ACHN (cell line): ENCODE measurements around the gene BST1.
A peak's percentile ranks its signal among the peaks of the same experiment; 100 is the strongest.

ENCODE experiments used
- DNase-seq: peaks from one replicate; pipeline ENCODE4 v3.0.0-alpha.2; 2015
- in situ Hi-C: cut with HindIII; loops from 2 replicates; pipeline ENCODE4 v1.10.0; 2017; ENCODE audit warnings: low sequenced_read_pairs, low pct_ligation_motif_present, low pct_unique_long_range_greater_than_20kb

Gene BST1

GRCh38 chr4:15674926-15675325, 27.9 kb upstream of the BST1 start:
- in situ Hi-C loops, result no loop called here
- no peak for DNase-seq

- in situ Hi-C loops, result no loop called here
- DNase-seq, result no peak
Measured at GRCh38 chr4:15675356-15675755, 27.5 kb upstream of the BST1 start.

- in situ Hi-C loops, result no loop called here
- no peak for DNase-seq
Measured at GRCh38 chr4:15676039-15676438, 26.8 kb upstream of the BST1 start.

GRCh38 chr4:15676899-15677298, 26.0 kb upstream of the BST1 start:
- in situ Hi-C loops, result no loop called here
- DNase-seq, result no peak

- in situ Hi-C loops, result no loop called here
- DNase-seq, result peak; percentile 91
Measured at GRCh38 chr4:15677507-15677988, 25.3 kb upstream of the BST1 start.

GRCh38 chr4:15681067-15681371, 21.8 kb upstream of the BST1 start:
- no peak for DNase-seq
- in situ Hi-C loops, result no loop called here

- in situ Hi-C loops, result no loop called here
- DNase-seq, result peak; percentile 98
Measured at GRCh38 chr4:15681372-15682241, 21.3 kb upstream of the BST1 start, which contains the start of gene FAM200B. FAM200B (plus strand) TSS chr4:15681827; CDS start chr4:15686978, 5,151 bp downstream.

- DNase-seq, result no peak
- in situ Hi-C loops, result no loop called here
Measured at GRCh38 chr4:15682242-15683142, 20.4 kb upstream of the BST1 start.

GRCh38 chr4:15683143-15683495, 19.7 kb upstream of the BST1 start:
- in situ Hi-C loops, result no loop called here
- no peak for DNase-seq

- DNase-seq, result no peak
- in situ Hi-C loops, result no loop called here
Measured at GRCh38 chr4:15684498-15684897, 18.4 kb upstream of the BST1 start.

- in situ Hi-C loops, result no loop called here
- no peak for DNase-seq
Measured at GRCh38 chr4:15688051-15688450, 14.8 kb upstream of the BST1 start.

GRCh38 chr4:15689540-15689939, 13.3 kb upstream of the BST1 start:
- in situ Hi-C loops, result no loop called here
- DNase-seq, result peak; percentile 45

- in situ Hi-C loops, result no loop called here
- peak; percentile 97 for DNase-seq
Measured at GRCh38 chr4:15690020-15690809, 12.7 kb upstream of the BST1 start.

GRCh38 chr4:15691346-15692135, 11.3 kb upstream of the BST1 start:
- no peak for DNase-seq
- in situ Hi-C loops, result no loop called here

GRCh38 chr4:15692602-15693001, 10.3 kb upstream of the BST1 start:
- no peak for DNase-seq
- in situ Hi-C loops, result no loop called here

GRCh38 chr4:15694431-15694830, 8.4 kb upstream of the BST1 start:
- in situ Hi-C loops, result no loop called here
- no peak for DNase-seq

GRCh38 chr4:15695240-15695699, 7.6 kb upstream of the BST1 start:
- in situ Hi-C loops, result no loop called here
- DNase-seq, result peak; percentile 98

GRCh38 chr4:15695729-15696128, 7.1 kb upstream of the BST1 start:
- peak; percentile 41 for DNase-seq
- in situ Hi-C loops, result no loop called here
